Measurements from ENCODE around the gene KIRREL3.

GRCh38 chr11:126473269-126473668 lies 527.3 kb downstream of the KIRREL3 start:
- TF ChIP-seq EZH2 (IDR thresholded peaks at IDR 0.05) (no peak), POLR2AphosphoS5 (IDR thresholded peaks at IDR 0.05; ENCODE audit: borderline replicate concordance, low read depth, low read length) (no peak)

Measured in SK-N-MC (cell line).